Anterior cingulate cortex (tissue), 58 donors: ENCODE data around the gene COG5.

Experiments
- DNase-seq, 58 donors: peaks; one replicate each; lab custom pipeline; 2025; lab: John Stamatoyannopoulos, UW

The COG5 gene

DNA sequence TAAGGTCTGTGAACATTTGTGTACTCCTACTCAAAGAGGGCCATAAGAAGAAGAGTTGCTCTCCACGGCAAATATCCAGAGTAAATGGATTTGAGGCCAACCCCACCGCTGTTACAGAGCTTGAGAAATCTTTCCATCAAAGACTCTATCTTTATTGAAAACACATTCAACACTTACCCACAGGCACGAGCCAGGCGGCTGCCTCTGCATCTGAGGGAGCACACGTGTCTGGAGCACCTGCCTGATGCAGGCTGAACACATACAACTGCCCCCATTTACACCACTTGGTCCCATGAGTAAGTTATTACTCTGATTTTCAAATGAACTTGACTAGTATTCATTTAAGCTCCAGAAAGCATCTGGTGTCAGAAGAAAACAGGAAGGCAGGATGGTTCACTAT, 356.3 kb downstream of the COG5 start:
- DNase-seq: peak in 2 of 58 donors; percentile 2 to 9

DNA sequence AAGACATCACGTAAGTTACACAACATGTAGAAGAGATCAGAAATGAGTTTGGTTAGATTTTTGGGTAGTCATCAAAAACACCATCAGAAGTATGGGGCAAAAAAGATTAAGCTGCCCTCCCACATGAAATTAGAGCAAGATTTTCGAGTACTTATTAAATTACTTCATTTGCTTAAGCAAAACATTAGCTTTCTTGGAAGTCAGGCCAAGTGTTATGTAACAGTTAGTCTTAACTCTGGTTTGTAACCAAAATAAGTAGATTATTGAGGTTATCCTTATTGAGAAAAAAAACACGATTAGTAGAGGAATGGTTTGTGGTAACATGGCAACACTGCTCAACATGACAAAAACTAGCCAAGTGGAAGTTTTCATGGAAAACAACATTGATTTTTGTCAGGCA, 357.0 kb downstream of the COG5 start:
- DNase-seq: no peak

DNA sequence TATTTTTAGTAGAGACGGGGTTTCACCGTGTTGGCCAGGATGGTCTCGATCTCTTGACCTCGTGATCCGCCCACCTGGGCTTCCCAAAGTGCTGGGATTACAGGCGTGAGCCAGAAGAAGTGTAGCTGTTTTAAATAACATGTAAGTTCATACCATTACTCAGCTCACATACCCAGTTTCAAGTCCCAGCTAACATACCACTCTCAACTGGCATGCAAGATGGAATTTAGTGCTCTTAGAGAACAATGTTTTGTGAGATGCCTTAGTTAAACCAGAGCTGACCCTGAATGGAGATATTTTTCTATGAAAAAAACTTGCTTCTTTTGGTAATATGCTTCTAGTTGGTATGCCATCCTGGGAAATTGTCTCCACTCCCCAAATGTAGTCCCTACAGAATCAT, 357.6 kb downstream of the COG5 start:
- no peak for DNase-seq

DNA sequence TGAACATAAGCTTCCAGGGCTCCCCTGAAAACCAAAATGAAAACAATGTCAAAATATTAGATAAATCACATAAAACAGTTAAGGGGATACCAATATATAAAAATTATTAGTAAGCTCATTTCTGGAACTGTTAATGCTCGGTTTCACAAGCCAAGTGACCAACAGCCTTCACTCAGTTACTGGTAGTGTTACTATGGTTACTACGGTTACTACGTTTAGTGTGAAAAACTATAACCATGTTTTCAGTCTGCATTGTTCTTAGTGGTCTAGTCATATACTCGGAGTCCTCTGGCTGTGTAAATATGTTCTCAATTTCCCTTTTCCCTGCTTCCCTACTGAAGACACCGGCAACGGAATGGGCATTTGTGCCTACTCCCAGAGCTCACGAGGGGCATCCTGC, 360.1 kb downstream of the COG5 start:
- no peak for DNase-seq

DNA sequence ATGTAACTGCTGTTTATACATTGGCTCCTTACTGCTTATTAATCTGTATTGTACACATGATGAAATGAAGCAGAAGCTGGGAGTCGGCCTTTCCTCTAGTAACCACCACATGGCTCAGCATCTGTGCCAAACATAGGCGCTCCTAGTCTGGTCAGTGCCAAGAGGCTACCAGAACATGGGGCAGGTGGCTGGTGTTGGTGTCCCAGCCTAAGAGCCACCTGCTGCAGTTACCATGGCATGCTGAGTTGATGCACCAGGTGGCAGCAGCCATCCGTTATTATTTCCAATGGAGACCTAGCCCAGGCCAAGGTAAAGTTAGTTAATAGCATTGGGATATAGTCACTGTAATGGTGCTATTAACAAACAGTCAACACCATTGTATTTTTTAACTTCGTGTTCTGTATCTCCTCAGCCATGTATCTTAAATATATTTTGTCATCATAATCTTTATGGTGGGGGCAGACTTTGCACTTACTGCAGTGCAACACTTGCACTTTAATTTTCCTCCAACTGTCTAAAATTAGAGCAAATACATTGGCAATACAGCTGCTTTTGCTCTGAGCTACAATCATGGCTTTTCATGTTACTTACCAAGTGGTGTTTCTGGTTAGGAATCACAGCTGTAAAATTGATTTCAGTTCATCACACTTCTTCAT, 361.8 kb downstream of the COG5 start:
- DNase-seq: peak in 23 of 58 donors; percentile 6 to 61 (median 28)

DNA sequence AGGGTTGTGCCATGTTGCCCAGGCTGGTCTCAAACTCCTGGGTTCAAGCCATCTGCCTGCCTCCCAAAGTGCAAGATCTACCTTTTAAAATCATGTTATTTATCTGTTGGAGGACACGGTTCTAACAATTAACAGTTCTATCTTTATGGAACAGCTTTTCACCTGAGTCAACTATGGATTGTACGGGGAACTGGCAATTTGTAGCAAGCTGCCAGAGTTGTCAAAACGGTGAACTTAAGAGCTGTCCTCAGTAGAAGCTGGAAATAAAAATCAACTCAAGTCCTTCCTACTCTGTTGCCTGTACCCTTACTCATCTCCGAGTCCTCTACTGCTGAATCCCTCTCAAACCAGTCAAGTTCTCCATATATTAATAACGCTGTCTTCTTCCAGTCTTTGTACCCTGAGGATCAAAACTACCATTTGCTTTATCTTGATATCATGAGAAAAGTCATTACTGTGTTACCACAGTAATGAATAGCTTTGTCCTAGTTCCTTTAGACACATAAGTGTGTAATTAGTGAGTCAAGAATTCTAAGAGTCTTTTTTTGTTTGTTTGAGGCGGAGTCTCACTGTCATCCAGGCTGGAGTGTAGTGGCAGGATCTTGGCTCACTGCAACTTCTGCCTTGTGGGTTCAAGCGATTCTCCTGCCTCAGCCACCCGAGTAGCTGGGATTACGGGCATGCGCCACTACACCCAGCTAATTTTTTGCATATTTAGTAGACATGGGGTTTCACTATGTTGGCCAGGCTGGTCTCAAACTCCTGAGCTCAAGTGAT, 366.7 kb downstream of the COG5 start:
- no peak for DNase-seq

DNA sequence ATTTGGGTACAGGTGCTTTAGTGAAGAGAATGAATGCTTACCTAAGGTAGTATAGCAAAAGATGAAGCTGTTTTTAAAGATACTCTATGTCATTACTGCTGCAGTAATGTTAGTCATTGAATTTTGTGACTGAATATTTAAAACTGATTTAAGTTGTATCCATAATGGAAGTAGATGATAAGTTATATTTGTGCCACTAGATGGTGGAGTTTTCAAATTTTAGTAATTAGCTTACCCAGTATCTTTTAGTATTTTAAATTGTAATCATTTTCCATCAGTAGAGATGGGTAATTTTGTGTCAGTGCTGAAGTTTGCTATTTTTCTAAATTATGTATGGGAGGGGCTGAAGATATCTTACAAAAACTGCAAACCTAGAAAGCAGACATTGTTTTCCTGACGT, 369.7 kb downstream of the COG5 start:
- DNase-seq: no peak

DNA sequence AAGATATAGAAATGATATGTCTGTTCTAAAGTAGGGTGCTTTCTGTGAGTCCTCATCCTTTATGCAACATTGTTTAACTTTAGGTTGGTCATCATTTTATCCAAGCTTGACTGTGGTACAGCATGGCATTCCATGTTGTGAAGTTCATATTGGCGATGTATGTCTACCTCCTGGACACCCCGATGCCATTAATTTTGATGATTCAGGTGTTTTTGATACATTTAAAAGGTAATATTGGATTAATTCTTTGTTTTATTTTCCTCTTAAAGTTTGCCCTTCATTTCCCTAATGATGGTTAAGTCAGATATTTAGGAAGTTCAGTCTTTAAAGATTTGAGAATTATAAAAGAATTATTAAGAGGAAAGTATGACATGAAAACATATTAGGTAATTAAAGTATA, 373.6 kb downstream of the COG5 start:
- no peak for DNase-seq

DNA sequence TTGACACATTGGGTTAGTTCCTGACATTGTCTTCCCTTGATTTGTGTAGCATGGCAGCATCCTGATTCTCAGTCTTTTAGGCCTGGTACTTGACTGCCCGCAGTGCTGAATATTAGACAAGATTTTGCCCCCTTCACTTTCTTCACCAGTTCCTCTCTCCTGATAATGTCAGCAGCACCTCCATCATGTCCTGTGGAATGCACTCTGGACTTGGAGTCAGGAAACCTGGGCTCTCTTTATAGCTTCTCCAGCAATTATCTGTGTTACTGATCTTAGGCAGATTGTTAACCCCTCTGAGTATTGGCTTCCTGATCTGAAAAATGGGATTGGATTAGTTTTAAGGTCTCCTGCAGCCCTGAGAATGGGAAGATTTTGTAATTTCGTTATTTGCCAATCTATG, 375.9 kb downstream of the COG5 start:
- DNase-seq: no peak

DNA sequence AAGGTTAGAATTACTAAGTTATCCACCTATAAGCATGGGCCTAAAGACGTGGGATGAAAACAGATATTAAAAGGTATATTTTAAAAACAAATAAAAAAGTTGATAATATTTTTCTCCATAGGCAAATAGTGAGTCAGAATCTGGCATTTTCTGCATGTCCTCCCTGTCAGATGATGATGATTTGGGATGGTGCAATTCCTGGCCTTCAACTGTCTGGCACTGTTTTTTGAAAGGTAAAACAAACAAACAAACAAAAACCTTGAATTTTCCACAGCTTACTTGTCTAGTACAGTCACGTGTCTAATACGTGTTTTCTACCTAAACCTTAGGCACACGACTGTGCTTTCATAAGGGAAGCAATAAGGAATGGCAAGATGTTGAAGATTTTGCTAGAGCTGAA, 377.5 kb downstream of the COG5 start:
- DNase-seq: no peak

DNA sequence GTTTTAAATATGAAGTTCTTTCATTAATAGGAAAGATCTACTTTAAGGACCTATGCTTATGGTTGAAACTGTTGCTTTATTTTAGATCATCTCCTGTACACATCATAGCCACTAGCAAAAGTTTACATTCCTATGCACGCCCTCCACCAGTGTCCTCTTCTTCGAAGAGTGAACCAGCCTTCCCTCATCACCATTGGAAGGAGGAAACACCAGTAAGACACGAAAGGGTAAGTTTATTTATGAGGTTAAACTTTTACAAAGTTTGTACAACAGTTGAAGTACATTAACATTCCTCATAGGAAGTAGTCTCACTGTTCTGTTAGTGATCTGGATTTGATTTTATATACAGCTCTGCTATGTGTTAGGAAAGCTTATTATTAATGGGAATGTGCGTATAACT, 378.0 kb downstream of the COG5 start:
- no peak for DNase-seq

DNA sequence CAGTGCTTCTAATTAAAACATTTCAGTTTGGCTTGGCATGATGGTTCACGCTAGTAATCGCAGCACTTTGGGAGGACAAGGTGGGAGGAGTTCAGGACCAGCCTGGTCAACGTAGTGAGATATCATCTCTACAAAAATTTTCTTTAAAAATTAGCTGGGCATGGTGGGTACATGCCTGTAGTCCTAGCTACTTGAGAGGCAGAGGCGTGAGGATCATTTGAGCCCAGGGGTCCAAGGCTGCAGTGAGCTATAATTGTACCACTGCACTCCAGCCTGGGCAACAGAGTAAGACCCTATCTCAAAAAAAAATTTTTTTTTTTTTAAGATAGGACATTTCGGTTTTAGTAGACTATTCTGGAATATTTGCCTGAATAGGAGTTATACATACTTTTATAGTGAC, 382.5 kb downstream of the COG5 start:
- no peak for DNase-seq

DNA sequence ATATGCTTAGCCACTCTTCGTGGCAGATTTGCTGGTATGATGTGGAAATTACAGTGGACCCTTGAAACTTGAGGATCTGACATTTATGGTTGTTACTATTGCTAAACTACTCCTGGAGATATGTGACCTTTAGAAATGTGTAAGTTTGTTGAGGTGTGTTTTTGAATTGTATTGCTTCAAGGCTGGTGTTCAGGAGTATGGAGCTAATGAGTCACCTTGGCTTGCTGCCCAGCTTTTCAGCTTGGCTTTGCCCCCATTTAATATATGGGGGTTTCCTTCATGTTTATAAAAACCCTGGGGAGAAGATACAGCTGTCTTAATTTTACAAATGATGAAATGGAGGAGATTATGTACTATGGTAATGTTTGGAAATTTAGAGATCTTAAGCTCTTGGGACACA, 383.3 kb downstream of the COG5 start:
- DNase-seq: peak in 2 of 58 donors; percentile 12 to 54

DNA sequence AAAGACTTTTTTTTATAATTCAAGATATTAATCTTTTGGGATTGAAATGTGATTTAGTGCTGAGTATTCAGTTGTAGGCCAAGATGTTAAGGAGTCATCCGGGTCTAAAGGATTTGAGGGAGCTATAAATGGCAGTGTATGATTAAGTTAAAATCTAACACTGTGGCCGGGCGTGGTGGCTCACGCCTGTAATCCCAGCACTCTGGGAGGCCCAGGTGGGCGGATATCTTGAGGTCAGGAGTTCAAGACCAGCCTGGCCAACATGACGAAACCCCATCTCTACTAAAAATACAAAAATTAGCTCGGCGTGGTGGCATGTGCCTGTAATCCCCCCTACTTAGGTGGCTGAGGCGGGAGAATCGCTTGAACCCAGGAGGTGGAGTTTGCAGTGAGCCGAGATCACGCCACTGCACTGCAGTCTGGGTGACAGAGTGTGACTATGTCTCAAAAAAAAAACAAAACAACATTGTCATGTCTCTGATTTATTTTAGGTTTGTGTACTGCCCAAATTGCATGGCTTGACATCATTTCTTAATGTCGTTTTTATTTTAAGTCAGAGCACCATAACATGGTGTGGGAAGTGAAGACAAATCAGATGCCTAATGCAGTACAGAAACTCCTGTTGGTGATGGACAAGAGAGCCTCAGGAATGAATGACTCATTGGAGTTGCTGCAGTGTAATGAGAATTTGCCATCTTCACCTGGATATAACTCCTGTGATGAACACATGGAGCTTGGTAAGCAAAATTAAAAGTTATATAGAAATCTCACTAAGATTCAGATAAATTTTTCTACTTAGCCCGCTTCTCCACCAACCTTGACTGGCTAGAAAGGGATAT, 384.2 kb downstream of the COG5 start:
- no peak for DNase-seq

DNA sequence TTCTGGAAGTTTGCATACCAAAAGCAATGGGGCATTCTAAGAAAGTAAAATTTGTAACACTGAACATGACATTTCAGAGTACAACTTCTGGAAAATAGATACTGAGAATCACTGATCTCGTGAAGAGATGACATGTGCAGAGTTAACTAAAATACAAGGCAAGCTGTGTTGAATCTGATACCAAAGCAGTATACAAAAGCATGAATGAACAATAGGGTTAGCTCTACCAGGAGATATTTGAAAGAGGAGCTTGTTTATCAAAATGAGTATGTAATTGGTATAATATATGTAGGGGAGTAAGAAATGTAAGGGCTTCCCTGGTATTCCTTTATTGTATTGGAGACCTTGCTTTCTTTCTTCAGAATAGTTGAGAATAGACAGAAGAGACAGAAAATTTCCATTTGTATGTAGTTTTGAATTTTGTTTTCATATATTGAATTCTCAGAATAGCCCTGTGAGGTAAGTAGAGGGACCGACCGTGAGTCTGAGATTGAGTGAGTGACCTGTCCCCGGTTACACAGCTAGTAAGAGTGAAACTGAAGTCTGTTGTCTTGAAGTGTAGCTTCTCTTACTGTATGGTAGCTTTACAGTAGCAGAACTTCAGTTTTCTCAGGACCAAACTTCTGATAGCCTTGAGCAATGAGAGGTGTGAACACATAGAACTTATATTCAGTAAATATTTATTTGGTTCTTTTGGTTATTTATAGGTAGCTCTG, 389.9 kb downstream of the COG5 start:
- DNase-seq: peak in 1 of 58 donors; percentile 41

DNA sequence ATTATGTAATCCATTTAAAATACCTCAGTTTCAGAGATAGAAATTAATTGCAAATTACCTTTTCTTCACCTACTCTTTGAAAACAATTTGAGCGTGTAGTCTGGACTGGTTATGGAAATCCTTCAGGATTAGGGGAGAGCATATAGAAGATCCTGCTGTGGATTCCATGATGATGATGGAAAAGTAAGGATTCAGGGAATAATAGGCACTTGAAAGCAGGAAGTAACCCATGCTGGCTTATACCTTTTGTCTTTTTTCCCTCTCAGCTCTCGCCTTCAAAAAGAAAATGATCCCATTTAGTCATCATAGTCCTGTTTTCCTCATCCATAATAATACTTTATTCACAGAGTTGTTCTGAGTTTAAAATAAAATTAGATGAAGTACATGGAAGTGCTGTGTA, 390.5 kb downstream of the COG5 start:
- no peak for DNase-seq

DNA sequence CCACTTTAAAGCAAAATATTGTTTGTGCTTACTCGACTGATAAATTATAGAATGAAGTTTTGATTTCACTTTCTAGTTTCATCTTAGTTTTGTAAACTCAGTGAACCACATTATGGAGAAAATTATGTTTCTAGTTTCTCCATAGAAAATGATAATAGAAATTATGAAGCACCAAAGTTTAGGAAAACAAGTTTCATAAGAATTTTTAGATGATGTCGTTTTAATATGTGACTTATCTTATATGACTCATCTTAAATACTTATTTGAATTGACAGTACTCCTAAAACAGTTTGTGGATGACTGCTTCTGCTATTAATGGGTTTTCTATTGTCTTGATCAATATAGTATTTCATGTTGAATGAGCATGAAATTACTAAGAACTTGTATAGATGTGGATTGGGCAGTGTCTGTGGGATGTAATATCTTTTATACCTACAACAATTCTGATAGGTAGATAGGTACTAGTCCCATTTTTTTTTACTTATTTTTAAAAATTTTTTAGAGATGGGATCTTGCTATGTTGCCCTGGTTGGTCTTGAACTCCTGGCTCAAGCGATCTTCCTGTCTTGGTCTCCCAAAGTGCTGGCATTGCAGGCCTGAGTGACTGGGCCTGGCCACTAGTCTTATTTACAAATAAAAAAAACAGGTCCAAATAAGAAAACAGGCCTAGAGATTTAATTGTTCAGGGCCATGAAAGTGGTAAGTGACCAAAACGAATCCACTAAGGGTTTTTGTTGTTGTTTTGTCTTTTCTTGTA, 391.3 kb downstream of the COG5 start:
- no peak for DNase-seq

DNA sequence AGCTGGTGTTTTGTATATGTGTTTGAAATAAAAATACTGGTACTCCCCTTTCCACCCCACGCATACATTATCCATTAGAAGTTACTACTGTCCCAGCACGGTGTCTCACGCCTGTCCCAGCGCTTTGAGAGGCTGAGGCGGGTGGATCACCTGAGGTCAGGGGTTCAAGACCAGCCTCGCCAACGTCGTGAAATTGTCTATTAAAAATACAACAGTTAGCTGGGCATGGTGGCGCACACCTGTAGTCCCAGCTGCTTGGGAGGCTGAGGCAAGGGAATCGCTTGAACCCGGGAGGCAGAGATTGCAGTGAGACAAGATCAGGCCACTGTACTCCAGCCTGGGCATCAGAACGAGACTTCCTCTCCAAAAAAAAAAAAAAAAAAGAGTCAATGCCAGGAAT, 392.2 kb downstream of the COG5 start:
- DNase-seq: no peak

DNA sequence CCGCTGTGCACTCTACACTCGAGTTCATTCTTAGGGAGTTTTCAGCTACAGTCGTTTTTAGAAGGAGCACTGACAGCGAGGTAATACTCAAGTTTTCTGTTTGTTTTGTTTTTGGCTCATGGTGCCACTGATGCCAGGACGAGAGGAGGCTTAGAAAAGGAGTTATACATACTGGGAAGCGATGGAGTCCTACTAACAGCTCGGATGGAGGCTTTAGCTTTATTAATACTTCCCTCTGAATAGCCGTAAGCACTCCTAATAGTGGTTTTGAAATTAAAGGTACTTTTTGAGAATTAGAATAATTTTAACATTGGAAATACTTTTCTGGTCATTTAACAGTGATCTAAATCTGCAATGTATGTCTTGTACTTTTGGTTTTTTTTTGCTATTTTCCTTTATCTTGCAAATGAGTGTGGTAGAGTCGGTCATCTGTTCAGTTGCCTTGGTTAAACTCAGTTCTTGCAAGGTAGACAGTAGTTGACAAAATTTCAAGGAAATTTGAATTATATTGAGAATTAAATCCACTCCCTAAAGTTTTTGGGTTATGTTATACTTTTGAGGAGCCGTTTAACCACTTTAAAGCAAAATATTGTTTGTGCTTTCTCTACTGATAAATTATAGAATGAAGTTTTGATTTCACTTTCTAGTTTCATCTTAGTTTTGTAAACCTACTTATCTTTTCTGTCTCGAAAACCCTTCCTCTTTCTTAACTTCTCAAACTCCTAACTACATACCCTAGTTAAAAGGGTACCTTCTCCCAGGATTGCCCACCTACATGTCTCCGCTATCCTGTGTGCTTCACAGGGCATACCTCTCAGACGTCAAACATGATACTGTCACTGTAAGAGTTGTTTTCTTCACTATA, 393.4 kb downstream of the COG5 start:
- DNase-seq: no peak
